ENCODE data around the gene CYP2U1. TPM values are rescaled to one million over a fixed set of nuclear protein-coding genes. Genes with fewer than 3 reads are reported as not detected.
A peak's percentile ranks its signal among the peaks of the same experiment; 100 is the strongest.

Gene CYP2U1
- total RNA-seq, 1 donor from 2014 or later = 7.8 TPM

DNA sequence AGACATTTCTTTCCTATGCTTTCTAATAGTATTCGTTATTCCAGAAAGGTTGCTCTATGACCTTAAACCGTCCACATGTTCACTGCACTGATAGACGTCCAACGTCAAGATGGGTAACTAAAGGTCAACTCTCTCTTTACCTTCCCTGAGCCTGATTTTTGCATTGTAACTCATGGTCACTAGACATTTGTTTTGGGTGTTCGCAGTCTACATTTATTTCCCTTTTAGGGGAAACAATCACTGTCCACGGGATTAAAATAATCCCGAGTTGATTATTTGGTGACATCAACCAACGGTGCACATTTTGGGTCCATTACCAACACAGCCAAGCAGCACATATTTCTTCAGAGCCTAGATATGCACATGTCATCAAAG is 57.8 kb downstream of the CYP2U1 start:
- H3K4me3 Mint-ChIP-seq = peak overlapping the region; percentile 93
- no peak for DNase-seq (ENCODE audit: extremely low spot score, unreplicated experiment)
- H3K36me3 Mint-ChIP-seq = no peaks in the 10 kb centered on the region
- H3K9me3 Mint-ChIP-seq = no peaks in the 10 kb centered on the region
- peak overlapping the region; percentile 73 for H3K27ac Mint-ChIP-seq
- TF ChIP-seq, protein P1, sequence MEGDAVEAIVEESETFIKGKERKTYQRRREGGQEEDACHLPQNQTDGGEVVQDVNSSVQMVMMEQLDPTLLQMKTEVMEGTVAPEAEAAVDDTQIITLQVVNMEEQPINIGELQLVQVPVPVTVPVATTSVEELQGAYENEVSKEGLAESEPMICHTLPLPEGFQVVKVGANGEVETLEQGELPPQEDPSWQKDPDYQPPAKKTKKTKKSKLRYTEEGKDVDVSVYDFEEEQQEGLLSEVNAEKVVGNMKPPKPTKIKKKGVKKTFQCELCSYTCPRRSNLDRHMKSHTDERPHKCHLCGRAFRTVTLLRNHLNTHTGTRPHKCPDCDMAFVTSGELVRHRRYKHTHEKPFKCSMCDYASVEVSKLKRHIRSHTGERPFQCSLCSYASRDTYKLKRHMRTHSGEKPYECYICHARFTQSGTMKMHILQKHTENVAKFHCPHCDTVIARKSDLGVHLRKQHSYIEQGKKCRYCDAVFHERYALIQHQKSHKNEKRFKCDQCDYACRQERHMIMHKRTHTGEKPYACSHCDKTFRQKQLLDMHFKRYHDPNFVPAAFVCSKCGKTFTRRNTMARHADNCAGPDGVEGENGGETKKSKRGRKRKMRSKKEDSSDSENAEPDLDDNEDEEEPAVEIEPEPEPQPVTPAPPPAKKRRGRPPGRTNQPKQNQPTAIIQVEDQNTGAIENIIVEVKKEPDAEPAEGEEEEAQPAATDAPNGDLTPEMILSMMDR (conservative IDR thresholded peaks at IDR 0.05) = no peak
- peaks cover 20% of the 10 kb centered on the region for H3K4me1 Mint-ChIP-seq (ENCODE audit: unreplicated experiment)
- H3K27me3 Mint-ChIP-seq = peaks cover 5% of the 10 kb centered on the region

DNA sequence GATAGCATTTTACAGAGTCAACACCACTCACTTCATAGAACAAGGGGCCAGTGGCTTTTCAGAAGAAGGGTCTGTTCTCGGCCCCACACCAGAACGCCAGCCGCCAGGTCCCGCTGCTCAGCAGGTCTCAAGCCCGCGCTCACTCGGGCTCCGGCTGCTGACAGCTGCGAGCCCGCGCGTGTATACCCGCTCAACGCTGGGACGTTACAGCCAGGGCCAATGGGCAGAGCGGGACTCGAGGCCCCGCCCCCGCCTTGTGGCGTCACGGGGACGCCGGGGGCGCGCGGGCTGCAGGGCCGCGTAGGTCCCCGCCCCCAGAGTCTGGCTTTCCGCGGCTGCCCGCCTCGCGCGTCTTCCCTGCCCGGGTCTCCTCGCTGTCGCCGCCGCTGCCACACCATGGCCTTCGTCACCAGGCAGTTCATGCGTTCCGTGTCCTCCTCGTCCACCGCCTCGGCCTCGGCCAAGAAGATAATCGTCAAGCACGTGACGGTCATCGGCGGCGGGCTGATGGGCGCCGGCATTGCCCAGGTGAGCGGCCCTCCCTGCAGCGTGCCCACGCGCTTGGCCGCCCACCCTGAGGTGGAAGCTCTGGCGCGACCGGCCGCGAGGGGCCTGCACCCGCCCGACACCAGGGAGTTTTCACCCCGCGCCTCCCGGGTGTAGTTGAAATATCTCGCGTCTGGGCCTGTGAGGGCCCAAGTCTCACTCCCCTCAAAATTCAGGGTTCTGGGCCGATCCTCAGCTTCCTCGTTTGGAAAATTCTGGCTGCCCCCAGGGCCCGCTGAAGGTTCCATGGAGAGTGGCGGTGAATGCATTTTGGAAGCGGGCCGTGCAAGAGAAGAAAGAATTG is 58.4 kb downstream of the CYP2U1 start, which contains the start of gene HADH:
HADH (plus strand) TSS at position 353 of the 850 bp plus-strand sequence; CDS start at position 397, 44 bp downstream.
- DNase-seq (ENCODE audit: extremely low spot score, unreplicated experiment) = peak; percentile 95

DNA sequence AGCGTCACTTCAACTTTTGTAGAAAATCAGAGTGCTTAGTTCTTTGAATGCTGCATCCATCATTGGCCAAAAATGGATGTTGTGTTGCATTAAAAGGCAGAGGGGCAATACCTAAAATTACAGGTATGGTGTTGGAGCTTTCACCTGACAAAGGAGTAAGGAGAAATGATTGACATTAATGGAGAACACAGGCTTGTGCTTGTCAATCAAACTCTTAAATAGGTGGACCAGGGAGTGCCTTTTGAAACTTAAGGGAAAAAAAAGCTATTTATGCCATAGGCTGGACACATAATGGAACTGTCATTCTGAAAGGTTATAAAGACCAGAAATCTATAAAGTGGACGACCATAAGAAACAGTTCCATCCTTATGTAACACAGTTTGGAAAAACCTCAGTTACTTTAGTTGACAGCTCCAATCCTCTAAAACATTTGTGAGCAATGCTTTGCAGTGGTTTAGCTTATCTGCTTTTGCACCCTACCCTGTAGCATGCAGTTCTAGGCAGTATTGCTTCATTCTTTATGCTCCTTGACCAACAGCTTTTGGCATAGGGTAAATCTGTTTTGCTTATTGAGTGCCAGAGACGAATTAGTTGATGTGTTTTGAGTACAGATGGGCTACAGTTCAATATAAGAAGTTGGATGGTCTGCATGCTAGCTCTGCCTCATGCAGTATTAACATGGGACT is 60.7 kb downstream of the CYP2U1 start:
- peaks cover 15% of the 10 kb centered on the region for H3K36me3 Mint-ChIP-seq
- H3K27ac Mint-ChIP-seq = no peak overlapping the region

More for the DNA sequence above, 58.4 kb downstream of the CYP2U1 start, which contains the start of gene HADH:
- peaks cover 26% of the 10 kb centered on the region for H3K4me1 Mint-ChIP-seq (ENCODE audit: unreplicated experiment)
- peaks cover 5% of the 10 kb centered on the region for H3K27me3 Mint-ChIP-seq
- peaks cover 5% of the 10 kb centered on the region for H3K36me3 Mint-ChIP-seq
- peak within 1 kb of the TSS; percentile 93 for H3K4me3 Mint-ChIP-seq
- peak within 1 kb of the TSS; percentile 73 for H3K27ac Mint-ChIP-seq
- no peaks in the 10 kb centered on the region for H3K9me3 Mint-ChIP-seq
- TF ChIP-seq, protein P1 (conservative IDR thresholded peaks at IDR 0.05) = no peak

DNA sequence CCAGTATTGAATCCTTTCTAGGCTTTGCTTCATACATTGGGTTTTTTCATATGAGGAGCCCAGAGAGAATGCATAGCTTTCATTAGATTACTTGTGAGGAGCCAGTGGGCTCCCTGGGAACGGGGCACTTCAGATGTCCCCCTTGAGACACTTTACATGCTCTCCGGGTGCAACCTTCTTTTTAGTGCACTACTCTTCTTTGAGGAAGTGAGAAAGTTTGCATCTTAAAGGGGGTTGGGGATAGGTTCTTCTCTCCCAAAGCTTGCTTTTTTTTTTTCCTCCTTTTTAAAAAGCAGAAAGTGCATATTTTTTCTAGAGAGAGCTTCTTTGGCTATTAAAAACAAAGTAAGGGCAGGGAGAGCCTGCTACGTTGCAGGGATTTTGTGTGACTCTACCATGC is 62.6 kb downstream of the CYP2U1 start:
- H3K27me3 Mint-ChIP-seq = peaks cover 13% of the 10 kb centered on the region
- peaks cover 40% of the 10 kb centered on the region for H3K4me1 Mint-ChIP-seq (ENCODE audit: unreplicated experiment)
- H3K27ac Mint-ChIP-seq = no peak overlapping the region
- TF ChIP-seq, protein P1 (conservative IDR thresholded peaks at IDR 0.05) = no peak
- no peak for DNase-seq (ENCODE audit: extremely low spot score, unreplicated experiment)
- peaks cover 31% of the 10 kb centered on the region for H3K36me3 Mint-ChIP-seq
- no peaks in the 10 kb centered on the region for H3K9me3 Mint-ChIP-seq
- H3K4me3 Mint-ChIP-seq = peak overlapping the region; percentile 12

More for the DNA sequence above, 60.7 kb downstream of the CYP2U1 start:
- H3K4me3 Mint-ChIP-seq = peak overlapping the region; percentile 93
- no peak for DNase-seq (ENCODE audit: extremely low spot score, unreplicated experiment)
- H3K27me3 Mint-ChIP-seq = peaks cover 13% of the 10 kb centered on the region
- H3K4me1 Mint-ChIP-seq (ENCODE audit: unreplicated experiment) = peaks cover 33% of the 10 kb centered on the region
- no peaks in the 10 kb centered on the region for H3K9me3 Mint-ChIP-seq
- TF ChIP-seq, protein P1 (conservative IDR thresholded peaks at IDR 0.05) = no peak

DNA sequence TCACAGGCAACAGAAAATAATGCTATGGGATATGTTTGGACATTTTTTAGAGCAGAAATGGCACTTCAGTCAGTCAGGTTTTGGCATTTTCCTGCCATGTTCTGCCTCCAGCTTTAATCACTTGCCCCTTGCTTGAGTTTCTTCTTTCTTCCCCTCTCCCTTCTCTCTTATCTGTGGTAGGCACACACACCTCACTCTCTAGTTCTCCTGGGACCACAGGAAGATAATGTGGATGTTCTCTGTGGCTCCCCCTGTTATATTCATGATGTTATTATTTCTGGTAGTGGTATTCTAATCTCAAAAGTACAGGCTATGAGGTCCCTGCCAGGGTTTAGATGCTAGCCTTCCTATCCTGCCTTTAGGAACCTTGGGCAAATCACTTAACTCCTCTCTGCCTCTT is 63.5 kb downstream of the CYP2U1 start:
- H3K4me3 Mint-ChIP-seq = no peak overlapping the region
- H3K9me3 Mint-ChIP-seq = no peaks in the 10 kb centered on the region
- no peak overlapping the region for H3K27ac Mint-ChIP-seq
- TF ChIP-seq, protein P1 (conservative IDR thresholded peaks at IDR 0.05) = no peak
- H3K4me1 Mint-ChIP-seq (ENCODE audit: unreplicated experiment) = peaks cover 36% of the 10 kb centered on the region
- H3K36me3 Mint-ChIP-seq = peaks cover 37% of the 10 kb centered on the region
- H3K27me3 Mint-ChIP-seq = peaks cover 13% of the 10 kb centered on the region
- DNase-seq (ENCODE audit: extremely low spot score, unreplicated experiment) = no peak
